HCEC 1CT (cell line): ENCODE measurements around the gene CCDC33.

ENCODE experiments used
- DNase-seq: peaks from one replicate; pipeline ENCODE4 v3.0.0-alpha.2; 2017

The CCDC33 gene

DNA sequence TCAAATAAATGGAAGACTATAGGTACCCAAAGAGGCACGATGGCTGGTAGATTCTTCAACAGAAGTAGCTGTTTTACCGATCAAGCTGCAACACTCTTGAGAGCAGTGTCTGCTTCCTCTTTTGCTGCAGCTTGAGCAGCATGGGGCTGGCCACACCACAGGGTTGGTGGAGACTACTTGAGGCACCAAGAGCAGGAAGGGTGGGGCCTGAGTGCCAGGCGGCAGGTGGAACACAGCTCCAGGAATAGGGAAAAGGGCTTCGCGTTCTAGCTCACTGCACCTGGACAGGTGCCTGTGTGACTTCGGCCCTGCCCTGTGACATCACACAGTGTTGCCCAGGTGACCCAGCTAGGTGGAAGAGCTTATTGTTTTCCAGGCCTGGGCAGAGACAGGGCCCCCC lies at the start of gene CCDC33:
CCDC33 (plus strand) TSS at position 365 of the 400 bp plus-strand sequence. CDS start 394 bp downstream, outside the sequence.
- DNase-seq = no peak

DNA sequence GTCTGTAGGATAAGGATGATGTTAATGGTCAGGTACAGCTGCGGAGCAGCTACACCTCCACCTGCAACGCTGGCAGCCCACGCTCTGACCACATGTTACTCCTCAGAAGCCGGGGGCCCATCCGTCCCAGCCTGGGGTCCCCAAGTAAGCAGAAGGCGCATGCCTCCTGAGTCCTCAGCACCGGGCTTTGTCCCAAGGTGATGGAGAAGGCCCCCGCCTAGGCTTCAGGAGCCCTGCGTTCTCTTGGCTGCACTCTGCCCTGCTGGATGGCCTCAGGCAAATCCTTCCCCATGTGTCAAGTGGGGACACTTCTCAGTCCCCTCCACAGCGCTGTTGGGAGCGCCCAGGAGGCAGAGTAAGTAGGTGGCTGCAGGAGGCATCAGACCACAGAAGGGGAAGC lies 47.9 kb upstream of the CCDC33 start:
- no peak for DNase-seq

DNA sequence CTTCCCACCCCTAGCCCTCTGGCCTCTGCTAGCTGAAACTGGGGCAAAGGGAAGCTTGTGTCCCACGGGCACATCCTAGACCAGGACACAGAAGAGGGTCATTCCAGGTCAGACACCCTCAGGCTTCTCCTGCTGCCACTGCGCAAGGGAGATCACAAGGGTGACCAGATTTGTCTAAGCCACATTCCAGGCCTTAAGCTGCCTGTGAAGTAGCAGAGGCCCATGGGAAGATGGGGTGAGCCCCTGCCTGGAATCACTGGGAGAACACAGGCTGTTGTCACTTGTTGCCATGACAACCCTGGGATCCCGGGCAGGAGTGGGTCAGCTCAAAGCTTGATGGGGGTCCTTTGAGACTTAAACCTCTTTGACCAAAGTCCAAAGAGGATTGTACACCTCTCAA lies 44.3 kb upstream of the CCDC33 start:
- no peak for DNase-seq

- DNase-seq = no peak
These were observed 43.4 kb upstream of the CCDC33 start for GRCh38 chr15:74192751-74193150.

- peak; percentile 67 for DNase-seq
These were observed 42.8 kb upstream of the CCDC33 start for GRCh38 chr15:74193299-74193718.

GRCh38 chr15:74193905-74194304 lies 42.2 kb upstream of the CCDC33 start:
- DNase-seq = no peak

DNA sequence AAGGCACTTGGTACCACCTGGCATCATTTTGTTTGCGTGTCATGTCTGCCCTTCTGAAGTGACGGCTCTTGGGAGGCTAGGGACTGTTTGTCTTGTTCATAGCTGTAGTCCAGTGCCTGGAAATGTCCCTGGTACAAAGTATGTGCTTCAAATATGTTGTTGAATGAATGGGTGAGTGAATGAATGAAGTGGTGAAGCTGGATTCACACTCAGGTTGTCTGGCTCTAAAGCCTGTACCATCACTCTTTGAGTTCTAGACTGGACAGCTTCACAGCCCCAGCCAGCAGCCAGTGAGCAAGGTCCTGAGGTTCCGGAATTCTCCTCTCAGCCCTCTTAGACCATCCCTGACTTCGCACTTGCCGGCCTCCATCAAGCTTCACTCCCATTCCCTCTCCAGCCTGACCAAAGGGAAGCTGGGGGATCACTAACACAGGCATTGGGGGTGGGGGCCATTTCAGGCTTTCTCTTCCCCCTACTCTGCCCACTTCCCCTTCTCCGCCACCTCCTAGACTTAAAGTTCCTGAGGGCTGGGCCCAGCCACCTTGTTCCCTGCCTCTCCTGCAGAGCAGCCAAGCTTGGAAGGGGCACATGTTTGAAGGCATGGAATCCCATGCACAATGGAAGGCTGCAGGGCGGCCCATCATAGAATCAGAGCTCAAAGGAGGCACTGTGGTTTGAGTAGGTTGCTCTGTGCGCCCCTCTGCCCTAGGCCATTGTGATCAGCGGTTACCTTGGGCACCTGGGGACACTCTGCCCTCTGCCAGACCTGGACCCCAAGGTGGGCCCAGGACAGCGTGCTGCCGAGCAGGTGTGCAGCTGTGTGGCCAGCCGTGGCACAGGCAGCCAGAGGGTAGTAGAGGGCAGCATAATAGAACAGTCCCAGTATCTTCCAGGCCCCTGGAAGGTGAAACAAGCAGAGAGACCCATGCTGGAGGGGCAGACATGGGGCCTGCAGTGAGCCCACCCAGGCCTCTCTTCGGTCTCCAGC lies 41.3 kb upstream of the CCDC33 start:
- no peak for DNase-seq

DNA sequence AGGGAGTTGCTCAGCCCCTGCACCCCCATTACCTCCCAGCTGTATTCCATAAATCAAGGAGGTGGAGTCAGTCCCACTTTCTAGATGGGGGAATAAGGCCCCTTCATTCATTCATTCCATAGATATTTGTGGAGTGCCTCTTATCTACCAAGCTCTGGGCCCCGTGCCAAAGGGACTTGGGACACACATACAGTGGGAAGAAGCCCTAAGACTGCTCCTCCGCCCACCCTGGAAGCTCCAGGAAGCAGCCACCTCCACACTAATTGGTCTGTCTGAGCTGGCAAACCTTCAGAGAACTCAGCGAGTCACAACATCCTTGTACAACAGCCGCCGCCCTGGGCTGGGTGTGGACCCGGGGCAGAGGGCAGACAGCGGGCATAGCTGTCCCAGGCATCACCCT lies 40.0 kb upstream of the CCDC33 start:
- DNase-seq = peak; percentile 18

- no peak for DNase-seq
These were observed 38.8 kb upstream of the CCDC33 start for GRCh38 chr15:74197176-74197965.

- DNase-seq = no peak
These were observed 36.9 kb upstream of the CCDC33 start for GRCh38 chr15:74199297-74199652.

GRCh38 chr15:74200412-74200815 lies 35.7 kb upstream of the CCDC33 start:
- peak; percentile 40 for DNase-seq

GRCh38 chr15:74200871-74201419 lies 35.2 kb upstream of the CCDC33 start:
- no peak for DNase-seq

GRCh38 chr15:74201710-74202420 lies 34.3 kb upstream of the CCDC33 start:
- DNase-seq = no peak

GRCh38 chr15:74202452-74203401 lies 33.4 kb upstream of the CCDC33 start, which contains the start of gene STRA6:
STRA6 (minus strand) TSS chr15:74202787; CDS start chr15:74202267, 520 bp downstream.
- no peak for DNase-seq

DNA sequence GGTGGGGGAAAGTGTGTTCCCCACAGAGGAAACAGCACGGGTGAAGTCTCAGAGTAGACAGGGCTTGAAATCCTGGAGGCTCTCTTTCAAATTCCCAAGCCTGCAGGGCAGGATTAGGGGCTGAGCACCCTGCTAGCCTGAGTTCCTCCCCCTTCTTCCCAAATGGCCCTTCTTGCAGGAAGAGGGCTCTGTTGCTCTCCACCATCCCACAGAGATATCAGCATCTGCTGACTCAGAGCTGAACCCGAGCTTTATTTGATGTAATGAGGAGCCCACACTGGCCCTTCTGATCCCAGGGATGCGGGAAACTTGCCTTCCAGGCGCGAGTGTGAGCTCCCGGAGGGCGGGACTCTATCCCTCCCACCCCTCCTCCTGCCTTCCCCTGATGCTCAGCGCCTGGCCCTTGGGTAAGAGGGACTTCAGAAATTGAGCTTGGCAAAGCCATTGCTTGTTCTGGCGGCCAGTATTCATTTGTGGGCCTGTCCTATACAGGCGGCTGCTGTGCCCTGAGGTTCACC lies 32.2 kb upstream of the CCDC33 start:
- peak; percentile 17 for DNase-seq

DNA sequence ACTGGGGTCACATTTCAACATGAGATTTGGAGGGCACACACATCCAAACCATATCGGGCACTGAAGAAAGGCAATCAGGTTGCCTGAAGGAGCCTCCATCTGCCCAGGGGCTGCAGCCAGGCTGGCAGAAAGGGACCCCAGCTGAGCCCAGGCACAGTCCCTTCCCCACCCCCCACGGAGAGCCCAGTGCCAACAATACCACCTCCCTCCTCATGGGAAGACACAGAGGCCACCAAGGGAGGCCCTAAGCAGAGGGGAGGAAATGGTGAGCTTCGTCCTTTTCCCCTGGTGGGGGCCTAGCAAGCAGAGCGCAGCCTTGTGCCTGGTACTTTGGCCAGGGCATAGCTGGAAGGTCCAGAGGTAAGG lies 30.6 kb upstream of the CCDC33 start:
- no peak for DNase-seq

- no peak for DNase-seq
These were observed 29.3 kb upstream of the CCDC33 start for GRCh38 chr15:74206801-74207281.

DNA sequence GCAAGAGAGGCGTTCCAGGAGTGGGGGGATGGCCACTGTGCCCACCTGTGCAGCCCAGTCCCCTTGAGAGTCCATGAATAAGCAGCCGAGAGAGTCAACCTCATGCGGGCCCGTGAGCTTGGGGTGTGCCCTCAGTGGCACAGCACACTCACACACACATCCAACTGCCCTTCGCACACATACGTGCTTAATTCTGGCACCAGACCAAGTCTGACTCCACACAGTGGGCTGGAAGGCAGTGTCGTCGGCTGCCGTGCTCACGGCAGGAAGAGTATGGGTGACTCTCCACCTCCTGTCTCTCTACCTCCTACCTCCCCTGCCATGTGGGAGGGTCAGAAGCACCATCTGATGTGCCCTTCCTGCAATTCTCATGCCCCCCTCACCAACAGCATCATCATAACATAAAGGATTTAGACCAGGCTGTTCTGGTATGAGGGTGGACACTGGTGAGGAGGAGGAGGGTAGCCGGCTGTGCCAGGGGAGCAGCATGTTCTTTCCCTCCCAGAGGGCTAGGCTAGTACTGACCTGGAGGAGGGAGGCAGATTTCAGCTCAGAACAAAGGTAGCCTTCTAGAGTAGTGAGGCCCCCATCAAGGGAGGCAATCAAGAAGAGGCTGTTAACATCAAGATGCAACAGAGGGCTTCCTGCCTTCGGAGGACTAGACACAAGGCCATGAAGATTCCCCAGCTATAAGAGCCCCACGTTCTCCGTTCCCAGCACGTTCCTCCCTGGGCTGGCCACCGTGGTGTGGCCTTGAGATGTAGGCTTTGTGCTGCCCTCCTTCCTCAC lies 28.3 kb upstream of the CCDC33 start:
- DNase-seq = no peak

- DNase-seq = no peak
These were observed 27.6 kb upstream of the CCDC33 start for GRCh38 chr15:74208496-74208895.

GRCh38 chr15:74208901-74209559 lies 27.1 kb upstream of the CCDC33 start:
- DNase-seq = no peak
